ENCODE measurements around the gene ATP6V1B1.
"Not testable (repeated sequence)": the region's sequence is repeated elsewhere in the genome, so short reads cannot be mapped to it uniquely, and the experiment has no call there.

ATP6V1B1 gene

GRCh38 chr2:70994699-70995425 is 59.2 kb downstream of the ATP6V1B1 start, which contains the start of gene TEX261:
TEX261 (minus strand) TSS chr2:70994873; CDS start chr2:70994757, 116 bp downstream.
- TF ChIP-seq CTCF (IDR thresholded peaks at IDR 0.05; ENCODE audit: low read depth, low read length, missing control alignments): peak; percentile 59
- DNase-seq: peak; percentile 78
- Histone ChIP-seq H3K27me3 (replicated peaks) (no peaks in the 10 kb centered on the region), H3K27ac (peak within 1 kb of the TSS; percentile 57), H3K4me3 (ENCODE audit: low read depth, low read length) (peak within 1 kb of the TSS; percentile 82), H3K36me3 (replicated peaks) (no peaks in the 10 kb centered on the region)
- in situ Hi-C loops (cut with HindIII; ENCODE audit: low pct_ligation_motif_present, low sequenced_read_pairs): no loop called here

- no peaks in the 10 kb centered on the region for H3K27me3 ChIP-seq (replicated peaks)
- in situ Hi-C loops (cut with HindIII; ENCODE audit: low pct_ligation_motif_present, low sequenced_read_pairs): no loop called here
- peak overlapping the region; percentile 82 for H3K4me3 ChIP-seq (ENCODE audit: low read depth, low read length)
- TF ChIP-seq CTCF (IDR thresholded peaks at IDR 0.05; ENCODE audit: low read depth, low read length, missing control alignments): peak; percentile 61
- H3K36me3 ChIP-seq (replicated peaks): no peaks in the 10 kb centered on the region
- no peak for DNase-seq
- no peak overlapping the region for H3K27ac ChIP-seq
Measured at GRCh38 chr2:70995426-70995729, 59.7 kb downstream of the ATP6V1B1 start.

DNA sequence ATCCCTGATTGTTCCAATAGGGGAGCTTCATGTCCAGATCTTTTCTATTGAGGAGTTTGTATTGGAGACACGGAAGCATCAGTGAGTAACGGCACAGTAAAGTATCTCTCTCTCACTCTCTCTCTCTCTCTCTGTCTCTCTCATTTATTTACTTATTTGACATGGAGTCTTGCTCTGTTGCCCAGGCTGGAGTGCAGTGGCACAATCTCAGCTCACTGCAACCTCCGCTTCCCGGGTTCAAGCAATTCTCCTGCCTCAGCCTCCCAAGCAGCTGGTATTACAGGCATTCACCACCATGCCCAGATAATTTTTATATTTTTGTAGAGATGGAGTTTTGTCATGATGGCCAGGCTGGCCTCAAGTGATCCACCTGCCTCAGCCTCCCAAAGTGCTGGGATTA is 63.2 kb downstream of the ATP6V1B1 start:
- H3K27ac ChIP-seq; H3K27me3 ChIP-seq (replicated peaks); in situ Hi-C loops (cut with HindIII; ENCODE audit: low pct_ligation_motif_present, low sequenced_read_pairs): not testable (repeated sequence)

GRCh38 chr2:70999362-70999761 is 63.7 kb downstream of the ATP6V1B1 start:
- Histone ChIP-seq H3K4me3 (ENCODE audit: low read depth, low read length) (no peak overlapping the region), H3K36me3 (replicated peaks) (no peaks in the 10 kb centered on the region), H3K27me3 (replicated peaks) (no peaks in the 10 kb centered on the region), H3K27ac (no peak overlapping the region)
- TF ChIP-seq CTCF (IDR thresholded peaks at IDR 0.05; ENCODE audit: low read depth, low read length, missing control alignments): no peak
- in situ Hi-C loops (cut with HindIII; ENCODE audit: low pct_ligation_motif_present, low sequenced_read_pairs): no loop called here
- no peak for DNase-seq

More for the DNA sequence above, 63.2 kb downstream of the ATP6V1B1 start:
- DNase-seq; H3K4me3 ChIP-seq (ENCODE audit: low read depth, low read length); H3K36me3 ChIP-seq (replicated peaks): not testable (repeated sequence)

GRCh38 chr2:70999931-71000330 is 64.2 kb downstream of the ATP6V1B1 start:
- in situ Hi-C loops (cut with HindIII; ENCODE audit: low pct_ligation_motif_present, low sequenced_read_pairs): not testable (repeated sequence)

GRCh38 chr2:71000780-71001591 is 65.3 kb downstream of the ATP6V1B1 start:
- H3K36me3 ChIP-seq (replicated peaks): no peaks in the 10 kb centered on the region
- peak; percentile 49 for DNase-seq
- H3K27me3 ChIP-seq (replicated peaks): no peaks in the 10 kb centered on the region
- TF ChIP-seq CTCF (IDR thresholded peaks at IDR 0.05; ENCODE audit: low read depth, low read length, missing control alignments): peak; percentile 98
- no peak overlapping the region for H3K27ac ChIP-seq
- in situ Hi-C loops (cut with HindIII; ENCODE audit: low pct_ligation_motif_present, low sequenced_read_pairs): no loop called here
- H3K4me3 ChIP-seq (ENCODE audit: low read depth, low read length): peak overlapping the region; percentile 46

More at GRCh38 chr2:70999931-71000330, 64.2 kb downstream of the ATP6V1B1 start:
- H3K27me3 ChIP-seq (replicated peaks); H3K27ac ChIP-seq; H3K36me3 ChIP-seq (replicated peaks); DNase-seq; H3K4me3 ChIP-seq (ENCODE audit: low read depth, low read length): not testable (repeated sequence)
